Hepatocyte (in vitro differentiated cells): ENCODE results near the gene GRID2. TPM values are rescaled to one million over a fixed set of nuclear protein-coding genes. Genes with fewer than 3 reads are reported as not detected.

ENCODE experiments used
- DNase-seq: peaks from one replicate; pipeline ENCODE4 v3.0.0-alpha.2; 2016; ENCODE audit warnings: low spot score
- H2AFZ ChIP-seq: fragments of 200-600 bp; sonication (generic); 2 replicates; pipeline ENCODE4 v1.6.0; 2016; ENCODE audit warnings: antibody characterized with exemption, mild to moderate bottlenecking
- H3K27ac ChIP-seq: fragments of 200-600 bp; sonication (generic); 2 replicates; pipeline ENCODE4 v1.5.1; 2016; ENCODE audit warnings: mild to moderate bottlenecking
- H3K27me3 ChIP-seq: fragments of 200-600 bp; sonication (generic); 2 replicates; pipeline ENCODE4 v1.6.1; 2016
- H3K36me3 ChIP-seq: fragments of 200-600 bp; sonication (generic); replicated peaks from 2 replicates; pipeline ENCODE4 v1.5.1; 2016; ENCODE audit warnings: low read depth; ENCODE audit not compliant: insufficient read depth
- H3K4me1 ChIP-seq: fragments of 200-600 bp; sonication (generic); 2 replicates; pipeline ENCODE4 v1.5.1; 2016; ENCODE audit warnings: mild to moderate bottlenecking, moderate library complexity; ENCODE audit not compliant: insufficient read depth
- H3K4me2 ChIP-seq: fragments of 200-600 bp; sonication (generic); 2 replicates; pipeline ENCODE4 v1.6.0; 2016
- H3K4me3 ChIP-seq: fragments of 200-600 bp; sonication (generic); 2 replicates; pipeline ENCODE4 v1.5.1; 2016; ENCODE audit warnings: mild to moderate bottlenecking
- H3K79me2 ChIP-seq: fragments of 200-600 bp; sonication (generic); 2 replicates; pipeline ENCODE4 v1.6.0; 2017; ENCODE audit warnings: mild to moderate bottlenecking
- H3K9me2 ChIP-seq: fragments of 200-600 bp; sonication (generic); replicated peaks from 2 replicates; pipeline ENCODE4 v1.6.0; 2017; ENCODE audit warnings: mild to moderate bottlenecking; ENCODE audit not compliant: insufficient read depth
- H3K9me3 ChIP-seq: fragments of 200-600 bp; sonication (generic); 2 replicates; pipeline ENCODE4 v1.5.1; 2016; ENCODE audit warnings: low read depth, mild to moderate bottlenecking
- H4K20me1 ChIP-seq: fragments of 200-600 bp; sonication (generic); 2 replicates; pipeline ENCODE4 v1.6.0; 2016; ENCODE audit warnings: mild to moderate bottlenecking; ENCODE audit not compliant: insufficient read depth, poor library complexity, severe bottlenecking
- EZH2 ChIP-seq: fragments of 200-600 bp; sonication (generic); IDR thresholded peaks from 2 replicates; pipeline ENCODE4 v1.6.1; 2016; ENCODE audit warnings: antibody characterized with exemption, mild to moderate bottlenecking, borderline replicate concordance
- EZH2phosphoT487 ChIP-seq: fragments of 200-600 bp; sonication (generic); IDR thresholded peaks from one replicate; pipeline ENCODE4 v1.6.1; 2018; ENCODE audit warnings: antibody characterized with exemption, mild to moderate bottlenecking, low read depth, moderate library complexity; ENCODE audit not compliant: unreplicated experiment, severe bottlenecking
- whole genome bisulfite sequencing: methylation state at CpG from one replicate; pipeline ENCODE4 v1.1.6; 2016; ENCODE audit warnings: low lambda C conversion rate; ENCODE audit errors: missing lambda C conversion rate; 5-methylcytosine and 5-hydroxymethylcytosine counted together
- polyA plus RNA-seq: library from polyadenylated mRNA; unstranded; fragments of >200 nt; fragmentation: Nextera tagmentation; extraction: Ambion mirVana; gene quantifications from 2 replicates; pipeline ENCODE4 v1.2.1, GENCODE V29; 2016
- total RNA-seq: library from RNA; depleted of rRNA; stranded (reverse); fragments of >200 nt; gene quantifications from 2 replicates; pipeline ENCODE4 v1.2.3, GENCODE V29; 2014
- TF ChIP-seq, protein P1 (sequence below): fragments of 200-600 bp; sonication (generic); IDR thresholded peaks from 2 replicates; pipeline ENCODE4 v1.5.1; 2016; ENCODE audit warnings: antibody characterized with exemption, mild to moderate bottlenecking; ENCODE audit not compliant: poor library complexity

The GRID2 gene
- total and polyA plus RNA-seq, 2 experiments from 2014 or later: 0.53 to 3.5 TPM

DNA sequence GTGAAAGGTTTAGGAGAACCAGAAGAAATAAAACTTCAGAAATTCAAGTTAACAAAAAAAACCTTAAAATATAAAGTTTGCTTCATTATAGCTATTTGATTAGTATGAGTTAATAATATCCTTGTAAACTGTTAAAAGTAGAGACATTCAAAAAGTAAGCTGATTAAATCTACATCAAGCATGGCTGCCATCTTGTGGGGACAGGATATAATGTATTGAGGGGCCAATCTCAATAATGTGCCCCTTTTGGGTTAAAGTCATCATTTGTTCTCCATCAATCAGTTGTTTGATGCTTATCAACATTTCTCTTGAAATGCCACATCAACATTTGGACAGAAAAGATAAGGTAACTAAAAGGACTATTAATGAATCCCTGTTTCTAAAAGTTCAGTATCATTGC is 4.6 kb upstream of the GRID2 start:
- TF ChIP-seq EZH2phosphoT487 (no peak), EZH2 (no peak)
- TF ChIP-seq, protein P1, sequence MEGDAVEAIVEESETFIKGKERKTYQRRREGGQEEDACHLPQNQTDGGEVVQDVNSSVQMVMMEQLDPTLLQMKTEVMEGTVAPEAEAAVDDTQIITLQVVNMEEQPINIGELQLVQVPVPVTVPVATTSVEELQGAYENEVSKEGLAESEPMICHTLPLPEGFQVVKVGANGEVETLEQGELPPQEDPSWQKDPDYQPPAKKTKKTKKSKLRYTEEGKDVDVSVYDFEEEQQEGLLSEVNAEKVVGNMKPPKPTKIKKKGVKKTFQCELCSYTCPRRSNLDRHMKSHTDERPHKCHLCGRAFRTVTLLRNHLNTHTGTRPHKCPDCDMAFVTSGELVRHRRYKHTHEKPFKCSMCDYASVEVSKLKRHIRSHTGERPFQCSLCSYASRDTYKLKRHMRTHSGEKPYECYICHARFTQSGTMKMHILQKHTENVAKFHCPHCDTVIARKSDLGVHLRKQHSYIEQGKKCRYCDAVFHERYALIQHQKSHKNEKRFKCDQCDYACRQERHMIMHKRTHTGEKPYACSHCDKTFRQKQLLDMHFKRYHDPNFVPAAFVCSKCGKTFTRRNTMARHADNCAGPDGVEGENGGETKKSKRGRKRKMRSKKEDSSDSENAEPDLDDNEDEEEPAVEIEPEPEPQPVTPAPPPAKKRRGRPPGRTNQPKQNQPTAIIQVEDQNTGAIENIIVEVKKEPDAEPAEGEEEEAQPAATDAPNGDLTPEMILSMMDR: peak; percentile 23
- no peaks in the 10 kb centered on the region for H3K36me3 ChIP-seq
- no peaks in the 10 kb centered on the region for H3K9me3 ChIP-seq
- DNase-seq: no peak
- H3K9me2 ChIP-seq: no peaks in the 10 kb centered on the region
- no peaks in the 10 kb centered on the region for H3K79me2 ChIP-seq
- H3K4me1 ChIP-seq: no peaks in the 10 kb centered on the region
- H2AFZ ChIP-seq: no peak overlapping the region
- no peak overlapping the region for H3K4me3 ChIP-seq
- H4K20me1 ChIP-seq: no peaks in the 10 kb centered on the region
- no peak overlapping the region for H3K27ac ChIP-seq
- H3K27me3 ChIP-seq: peaks cover 35% of the 10 kb centered on the region
- H3K4me2 ChIP-seq: no peak overlapping the region

DNA sequence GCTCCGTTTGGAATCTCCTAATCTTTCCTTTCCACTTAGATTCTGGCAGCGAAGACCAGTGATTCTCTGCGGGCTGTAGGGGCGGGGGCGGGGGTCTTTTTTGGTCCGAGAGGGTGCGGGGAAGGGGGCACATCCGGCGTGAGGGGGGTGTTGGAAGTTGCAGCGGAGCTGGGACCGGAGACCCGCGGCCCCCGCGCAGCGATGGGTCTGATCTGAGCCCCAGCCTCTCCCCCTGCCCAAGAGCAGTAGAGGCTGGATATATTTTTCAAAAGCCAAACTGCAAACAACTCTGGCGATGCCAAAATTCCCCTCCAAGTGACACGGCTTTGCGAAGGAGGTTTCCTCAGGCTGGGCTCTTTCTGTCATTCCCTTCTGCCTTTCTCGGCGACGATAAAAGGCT is 355 bp downstream of the GRID2 start:
- Histone ChIP-seq H3K79me2 (no peaks in the 10 kb centered on the region), H3K9me2 (no peaks in the 10 kb centered on the region), H3K4me1 (no peaks in the 10 kb centered on the region), H3K4me3 (peak overlapping the region; percentile 45), H3K9me3 (no peaks in the 10 kb centered on the region), H3K36me3 (no peaks in the 10 kb centered on the region), H3K27ac (no peak overlapping the region), H3K27me3 (peaks cover 76% of the 10 kb centered on the region), H2AFZ (peak overlapping the region; percentile 65), H4K20me1 (no peaks in the 10 kb centered on the region), H3K4me2 (peak overlapping the region; percentile 95)
- WGBS: 1% methylated on average over 17 of the region's 22 CpGs
- DNase-seq: no peak
- TF ChIP-seq, protein P1: no peak
- TF ChIP-seq EZH2phosphoT487: no peak
- TF ChIP-seq EZH2: no peak

DNA sequence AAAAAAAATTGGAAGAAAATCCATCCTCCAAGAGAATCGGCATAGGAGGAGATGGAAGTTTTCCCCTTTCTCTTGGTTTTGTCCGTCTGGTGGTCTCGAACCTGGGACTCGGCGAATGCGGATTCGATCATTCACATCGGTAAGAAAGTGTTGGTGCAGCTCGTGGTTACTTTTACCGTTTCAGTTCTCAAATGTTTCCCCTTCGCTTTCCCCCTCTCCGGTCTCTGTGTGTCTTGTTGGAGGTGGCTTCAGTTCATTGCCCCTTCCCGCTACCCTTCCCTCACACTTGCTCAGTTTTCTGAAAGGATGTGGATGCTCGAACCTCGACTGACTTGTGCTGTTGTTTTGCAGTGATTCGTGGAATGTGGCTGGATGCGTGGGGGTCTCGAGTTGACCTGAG is 840 bp downstream of the GRID2 start:
- no peaks in the 10 kb centered on the region for H3K4me1 ChIP-seq
- H3K36me3 ChIP-seq: no peaks in the 10 kb centered on the region
- DNase-seq: peak; percentile 4
- TF ChIP-seq EZH2phosphoT487 (no peak), EZH2 (peak; percentile 32)
- no peak overlapping the region for H3K27ac ChIP-seq
- no peaks in the 10 kb centered on the region for H3K9me3 ChIP-seq
- peaks cover 76% of the 10 kb centered on the region for H3K27me3 ChIP-seq
- WGBS: 1% methylated on average over 18 of the region's 18 CpGs
- no peaks in the 10 kb centered on the region for H4K20me1 ChIP-seq
- H2AFZ ChIP-seq: peak overlapping the region; percentile 65
- H3K79me2 ChIP-seq: no peaks in the 10 kb centered on the region
- peak overlapping the region; percentile 95 for H3K4me2 ChIP-seq
- H3K4me3 ChIP-seq: peak overlapping the region; percentile 45
- no peaks in the 10 kb centered on the region for H3K9me2 ChIP-seq

DNA sequence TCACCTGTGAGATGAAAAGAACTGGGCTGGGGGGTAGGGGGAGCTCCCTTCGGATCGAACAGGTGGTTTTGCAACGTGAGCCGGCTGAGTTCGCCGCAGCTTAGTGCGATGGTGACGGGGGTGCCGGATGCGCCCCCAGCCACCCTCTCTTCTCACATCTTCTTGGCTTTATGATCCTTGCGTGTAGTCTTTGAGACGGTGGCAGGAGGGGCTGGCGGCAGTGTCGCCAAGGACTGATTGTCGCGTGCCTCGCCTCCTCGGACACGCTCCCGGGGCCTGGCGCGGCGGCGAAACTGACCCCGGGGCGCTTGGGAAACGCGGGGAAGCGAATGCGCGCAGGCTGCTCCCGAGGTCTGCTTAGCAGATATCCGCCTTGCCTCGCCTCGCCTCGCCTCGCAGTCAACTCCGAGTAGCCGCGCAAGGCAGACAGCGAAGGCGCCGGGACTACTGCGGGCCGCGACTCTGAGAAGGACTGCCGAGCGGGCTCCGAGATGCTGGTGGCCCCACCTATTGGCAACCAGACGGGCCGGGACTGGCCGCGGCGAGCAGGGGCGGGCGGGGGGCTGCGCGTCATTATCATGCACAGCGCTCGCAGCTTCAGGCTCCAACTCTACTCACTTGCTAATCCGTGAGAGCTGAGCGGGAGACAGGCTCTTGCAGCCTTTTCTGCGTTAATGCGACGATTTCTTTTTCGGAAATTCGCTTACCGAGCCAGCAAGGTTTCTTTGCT is 1.5 kb downstream of the GRID2 start:
- Histone ChIP-seq H3K27me3 (peaks cover 76% of the 10 kb centered on the region), H3K27ac (no peak overlapping the region), H3K4me1 (no peaks in the 10 kb centered on the region), H3K9me2 (no peaks in the 10 kb centered on the region), H3K79me2 (no peaks in the 10 kb centered on the region), H3K4me2 (peak overlapping the region; percentile 95), H3K9me3 (no peaks in the 10 kb centered on the region), H3K36me3 (no peaks in the 10 kb centered on the region), H2AFZ (peak overlapping the region; percentile 65), H3K4me3 (peak overlapping the region; percentile 45), H4K20me1 (no peaks in the 10 kb centered on the region)
- 1% methylated on average over 68 of the region's 68 CpGs for WGBS
- DNase-seq: peak; percentile 63
- TF ChIP-seq EZH2 (no peak), EZH2phosphoT487 (no peak)
- TF ChIP-seq, protein P1: no peak
